SK-N-SH treated with all-trans-retinoic acid at 6 μM for 48 hours (cell line): ENCODE results near the gene DNMT3A.

ENCODE experiments used
- ATAC-seq: fragments of 200-7000 bp; cut with Tn5 transposase; 3 replicates; pipeline ENCODE4 v1.9.1; 2020; ENCODE audit warnings: mild to moderate bottlenecking, moderate library complexity
- ARNTL ChIP-seq: fragments of 450-650 bp; formaldehyde crosslinking; IDR thresholded peaks from 2 replicates; pipeline ENCODE4 v1.5.0; 2020; ENCODE audit warnings: low read depth, mild to moderate bottlenecking, moderate library complexity, borderline replicate concordance
- BACH2 ChIP-seq: fragments of 250-450 bp; sonication (Bioruptor Pico); IDR thresholded peaks from 2 replicates; pipeline ENCODE4 v1.9.0; 2021; ENCODE audit warnings: mild to moderate bottlenecking, borderline replicate concordance
- ESRRG ChIP-seq: fragments of 250-450 bp; sonication (Bioruptor Pico); IDR thresholded peaks from 2 replicates; pipeline ENCODE4 v1.6.1; 2021; ENCODE audit warnings: mild to moderate bottlenecking
- GLIS3 ChIP-seq: fragments of 250-450 bp; sonication (Bioruptor Pico); IDR thresholded peaks from 2 replicates; pipeline ENCODE4 v1.5.0; 2020; ENCODE audit warnings: mild to moderate bottlenecking, moderate library complexity
- OSR1 ChIP-seq: fragments of 250-450 bp; sonication (Bioruptor Pico); IDR thresholded peaks from 2 replicates; pipeline ENCODE4 v1.8.0; 2022; ENCODE audit warnings: moderate library complexity, mild to moderate bottlenecking, inconsistent platforms
- PPARA ChIP-seq: fragments of 250-450 bp; sonication (Bioruptor Pico); IDR thresholded peaks from 2 replicates; pipeline ENCODE4 v1.5.0; 2020; ENCODE audit warnings: mild to moderate bottlenecking, borderline replicate concordance
- RARB ChIP-seq: fragments of 250-450 bp; sonication (Bioruptor Pico); IDR thresholded peaks from 2 replicates; pipeline ENCODE4 v1.8.0; 2021; ENCODE audit warnings: mild to moderate bottlenecking, moderate library complexity
- TCF4 ChIP-seq: fragments of 250-450 bp; sonication (Bioruptor Pico); IDR thresholded peaks from 2 replicates; pipeline ENCODE4 v1.8.0; 2021; ENCODE audit warnings: mild to moderate bottlenecking, moderate library complexity, borderline replicate concordance
- ZC3H10 ChIP-seq: fragments of 250-450 bp; sonication (Bioruptor Pico); IDR thresholded peaks from 2 replicates; pipeline ENCODE4 v1.5.1; 2021; ENCODE audit warnings: mild to moderate bottlenecking, moderate library complexity
- ZFP3 ChIP-seq: fragments of 250-450 bp; sonication (Bioruptor Pico); IDR thresholded peaks from 2 replicates; pipeline ENCODE4 v1.5.0; 2020; ENCODE audit warnings: mild to moderate bottlenecking, moderate library complexity
- ZFP30 ChIP-seq: fragments of 450-650 bp; formaldehyde crosslinking; IDR thresholded peaks from 2 replicates; pipeline ENCODE4 v1.5.0; 2022; ENCODE audit warnings: mild to moderate bottlenecking, moderate library complexity
- ZNF565 ChIP-seq: fragments of 450-650 bp; formaldehyde crosslinking; conservative IDR thresholded peaks from 2 replicates; pipeline ENCODE4 v1.5.0; 2020; ENCODE audit warnings: low read depth, mild to moderate bottlenecking, moderate library complexity
- ZNF70 ChIP-seq: fragments of 450-650 bp; formaldehyde crosslinking; IDR thresholded peaks from 2 replicates; pipeline ENCODE4 v1.5.0; 2020; ENCODE audit warnings: mild to moderate bottlenecking, moderate library complexity
- TF ChIP-seq, protein P1 (sequence below): fragments of 250-450 bp; sonication (Bioruptor Pico); IDR thresholded peaks from 2 replicates; pipeline ENCODE4 v1.5.0; 2020; ENCODE audit warnings: mild to moderate bottlenecking, moderate library complexity
- TF ChIP-seq, protein P2 (sequence below): fragments of 250-450 bp; sonication (Bioruptor Pico); IDR thresholded peaks from 2 replicates; pipeline ENCODE4 v1.5.1; 2021; ENCODE audit warnings: mild to moderate bottlenecking, moderate library complexity
- TF ChIP-seq, protein P3 (sequence below): fragments of 250-450 bp; sonication (Bioruptor Pico); IDR thresholded peaks from 2 replicates; pipeline ENCODE4 v1.5.1; 2020; ENCODE audit warnings: low read depth, mild to moderate bottlenecking, moderate library complexity
- TF ChIP-seq, protein P4 (sequence below): fragments of 250-450 bp; sonication (Bioruptor Pico); IDR thresholded peaks from 2 replicates; pipeline ENCODE4 v1.8.0; 2020; ENCODE audit warnings: mild to moderate bottlenecking, moderate library complexity, borderline replicate concordance
- TF ChIP-seq, protein P5 (sequence below): fragments of 250-450 bp; sonication (Bioruptor Pico); IDR thresholded peaks from 2 replicates; pipeline ENCODE4 v1.8.0; 2021; ENCODE audit warnings: low read depth, mild to moderate bottlenecking, moderate library complexity, borderline replicate concordance

Gene DNMT3A

DNA sequence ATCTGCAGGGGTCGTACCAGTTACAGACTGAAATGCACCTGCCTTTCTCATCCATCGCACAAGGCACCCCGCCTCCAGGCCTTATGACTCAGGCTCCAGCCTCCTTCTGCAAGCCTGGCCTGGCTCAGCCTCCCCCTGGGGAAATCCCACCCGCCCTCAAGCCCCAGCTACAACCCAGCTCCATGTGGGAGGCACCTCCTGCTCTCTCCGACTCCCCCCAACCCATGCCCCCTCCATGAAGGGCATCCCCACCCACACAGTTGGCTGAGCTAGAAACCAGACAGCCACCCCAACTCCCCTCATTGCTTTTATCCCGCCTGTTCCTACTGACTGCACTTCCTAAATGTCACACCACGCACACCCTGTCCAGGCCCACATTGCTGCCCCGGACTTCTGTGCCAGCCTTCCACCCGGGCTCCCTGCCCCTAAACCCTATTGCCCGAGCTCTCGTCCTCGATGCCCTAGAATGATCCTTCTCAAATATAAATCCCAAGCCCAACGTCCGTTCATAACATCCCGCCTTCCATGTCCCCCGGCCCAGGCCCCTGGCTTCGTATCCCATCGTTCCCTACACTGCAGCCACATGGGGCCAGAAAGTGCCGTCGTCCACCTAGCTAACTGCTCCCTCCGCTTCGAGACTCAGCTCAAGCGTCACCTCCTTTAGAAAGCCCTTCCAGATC lies 9.9 kb downstream of the DNMT3A start:
- no peak for TF ChIP-seq ZNF565
- TF ChIP-seq, protein P1, sequence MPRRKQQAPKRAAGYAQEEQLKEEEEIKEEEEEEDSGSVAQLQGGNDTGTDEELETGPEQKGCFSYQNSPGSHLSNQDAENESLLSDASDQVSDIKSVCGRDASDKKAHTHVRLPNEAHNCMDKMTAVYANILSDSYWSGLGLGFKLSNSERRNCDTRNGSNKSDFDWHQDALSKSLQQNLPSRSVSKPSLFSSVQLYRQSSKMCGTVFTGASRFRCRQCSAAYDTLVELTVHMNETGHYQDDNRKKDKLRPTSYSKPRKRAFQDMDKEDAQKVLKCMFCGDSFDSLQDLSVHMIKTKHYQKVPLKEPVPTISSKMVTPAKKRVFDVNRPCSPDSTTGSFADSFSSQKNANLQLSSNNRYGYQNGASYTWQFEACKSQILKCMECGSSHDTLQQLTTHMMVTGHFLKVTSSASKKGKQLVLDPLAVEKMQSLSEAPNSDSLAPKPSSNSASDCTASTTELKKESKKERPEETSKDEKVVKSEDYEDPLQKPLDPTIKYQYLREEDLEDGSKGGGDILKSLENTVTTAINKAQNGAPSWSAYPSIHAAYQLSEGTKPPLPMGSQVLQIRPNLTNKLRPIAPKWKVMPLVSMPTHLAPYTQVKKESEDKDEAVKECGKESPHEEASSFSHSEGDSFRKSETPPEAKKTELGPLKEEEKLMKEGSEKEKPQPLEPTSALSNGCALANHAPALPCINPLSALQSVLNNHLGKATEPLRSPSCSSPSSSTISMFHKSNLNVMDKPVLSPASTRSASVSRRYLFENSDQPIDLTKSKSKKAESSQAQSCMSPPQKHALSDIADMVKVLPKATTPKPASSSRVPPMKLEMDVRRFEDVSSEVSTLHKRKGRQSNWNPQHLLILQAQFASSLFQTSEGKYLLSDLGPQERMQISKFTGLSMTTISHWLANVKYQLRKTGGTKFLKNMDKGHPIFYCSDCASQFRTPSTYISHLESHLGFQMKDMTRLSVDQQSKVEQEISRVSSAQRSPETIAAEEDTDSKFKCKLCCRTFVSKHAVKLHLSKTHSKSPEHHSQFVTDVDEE (CRISPR knock-in tag) = no peak
- no peak for TF ChIP-seq PPARA (CRISPR knock-in tag)
- TF ChIP-seq, protein P2, sequence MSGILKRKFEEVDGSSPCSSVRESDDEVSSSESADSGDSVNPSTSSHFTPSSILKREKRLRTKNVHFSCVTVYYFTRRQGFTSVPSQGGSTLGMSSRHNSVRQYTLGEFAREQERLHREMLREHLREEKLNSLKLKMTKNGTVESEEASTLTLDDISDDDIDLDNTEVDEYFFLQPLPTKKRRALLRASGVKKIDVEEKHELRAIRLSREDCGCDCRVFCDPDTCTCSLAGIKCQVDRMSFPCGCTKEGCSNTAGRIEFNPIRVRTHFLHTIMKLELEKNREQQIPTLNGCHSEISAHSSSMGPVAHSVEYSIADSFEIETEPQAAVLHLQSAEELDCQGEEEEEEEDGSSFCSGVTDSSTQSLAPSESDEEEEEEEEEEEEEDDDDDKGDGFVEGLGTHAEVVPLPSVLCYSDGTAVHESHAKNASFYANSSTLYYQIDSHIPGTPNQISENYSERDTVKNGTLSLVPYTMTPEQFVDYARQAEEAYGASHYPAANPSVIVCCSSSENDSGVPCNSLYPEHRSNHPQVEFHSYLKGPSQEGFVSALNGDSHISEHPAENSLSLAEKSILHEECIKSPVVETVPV = no peak
- no peak for TF ChIP-seq ZNF70 (CRISPR knock-in tag)
- TF ChIP-seq GLIS3 = no peak
- TF ChIP-seq ESRRG = no peak
- TF ChIP-seq OSR1 (CRISPR knock-in tag) = no peak
- TF ChIP-seq ZFP3 = no peak
- TF ChIP-seq BACH2 (CRISPR knock-in tag) = no peak
- no peak for TF ChIP-seq TCF4 (CRISPR knock-in tag)
- no peak for TF ChIP-seq ZFP30 (CRISPR knock-in tag)
- TF ChIP-seq, protein P3, sequence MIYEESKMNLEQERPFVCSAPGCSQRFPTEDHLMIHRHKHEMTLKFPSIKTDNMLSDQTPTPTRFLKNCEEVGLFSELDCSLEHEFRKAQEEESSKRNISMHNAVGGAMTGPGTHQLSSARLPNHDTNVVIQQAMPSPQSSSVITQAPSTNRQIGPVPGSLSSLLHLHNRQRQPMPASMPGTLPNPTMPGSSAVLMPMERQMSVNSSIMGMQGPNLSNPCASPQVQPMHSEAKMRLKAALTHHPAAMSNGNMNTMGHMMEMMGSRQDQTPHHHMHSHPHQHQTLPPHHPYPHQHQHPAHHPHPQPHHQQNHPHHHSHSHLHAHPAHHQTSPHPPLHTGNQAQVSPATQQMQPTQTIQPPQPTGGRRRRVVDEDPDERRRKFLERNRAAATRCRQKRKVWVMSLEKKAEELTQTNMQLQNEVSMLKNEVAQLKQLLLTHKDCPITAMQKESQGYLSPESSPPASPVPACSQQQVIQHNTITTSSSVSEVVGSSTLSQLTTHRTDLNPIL (CRISPR knock-in tag) = no peak
- ATAC-seq = no peak

DNA sequence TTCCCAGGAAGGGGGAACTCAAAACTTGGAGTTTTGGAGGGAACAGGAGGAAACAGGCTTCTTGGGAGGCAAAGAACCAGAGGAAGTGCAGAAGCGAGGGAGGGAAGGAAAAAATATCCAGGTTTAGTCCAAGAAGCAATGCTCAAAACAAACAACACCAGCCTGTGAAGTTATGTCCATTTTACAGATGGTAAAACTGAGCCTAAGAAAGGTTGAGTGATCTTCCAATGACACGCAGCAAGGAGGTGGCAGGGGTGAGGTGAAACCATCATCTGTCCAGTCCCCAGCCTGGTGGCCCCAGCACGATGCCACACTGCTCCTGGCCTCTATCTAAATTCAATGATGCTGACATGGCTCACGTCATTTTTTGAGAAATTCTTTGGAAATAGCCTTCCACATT lies 10.8 kb downstream of the DNMT3A start:
- TF ChIP-seq BACH2 (CRISPR knock-in tag) (no peak), ZC3H10 (CRISPR knock-in tag) (no peak), GLIS3 (no peak), OSR1 (CRISPR knock-in tag) (no peak), ESRRG (no peak), TCF4 (CRISPR knock-in tag) (no peak), ARNTL (CRISPR knock-in tag) (no peak), PPARA (CRISPR knock-in tag) (no peak), RARB (no peak), ZFP3 (no peak), ZFP30 (CRISPR knock-in tag) (no peak)
- TF ChIP-seq, protein P4, sequence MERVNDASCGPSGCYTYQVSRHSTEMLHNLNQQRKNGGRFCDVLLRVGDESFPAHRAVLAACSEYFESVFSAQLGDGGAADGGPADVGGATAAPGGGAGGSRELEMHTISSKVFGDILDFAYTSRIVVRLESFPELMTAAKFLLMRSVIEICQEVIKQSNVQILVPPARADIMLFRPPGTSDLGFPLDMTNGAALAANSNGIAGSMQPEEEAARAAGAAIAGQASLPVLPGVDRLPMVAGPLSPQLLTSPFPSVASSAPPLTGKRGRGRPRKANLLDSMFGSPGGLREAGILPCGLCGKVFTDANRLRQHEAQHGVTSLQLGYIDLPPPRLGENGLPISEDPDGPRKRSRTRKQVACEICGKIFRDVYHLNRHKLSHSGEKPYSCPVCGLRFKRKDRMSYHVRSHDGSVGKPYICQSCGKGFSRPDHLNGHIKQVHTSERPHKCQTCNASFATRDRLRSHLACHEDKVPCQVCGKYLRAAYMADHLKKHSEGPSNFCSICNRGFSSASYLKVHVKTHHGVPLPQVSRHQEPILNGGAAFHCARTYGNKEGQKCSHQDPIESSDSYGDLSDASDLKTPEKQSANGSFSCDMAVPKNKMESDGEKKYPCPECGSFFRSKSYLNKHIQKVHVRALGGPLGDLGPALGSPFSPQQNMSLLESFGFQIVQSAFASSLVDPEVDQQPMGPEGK (CRISPR knock-in tag) = no peak
- TF ChIP-seq, protein P5, sequence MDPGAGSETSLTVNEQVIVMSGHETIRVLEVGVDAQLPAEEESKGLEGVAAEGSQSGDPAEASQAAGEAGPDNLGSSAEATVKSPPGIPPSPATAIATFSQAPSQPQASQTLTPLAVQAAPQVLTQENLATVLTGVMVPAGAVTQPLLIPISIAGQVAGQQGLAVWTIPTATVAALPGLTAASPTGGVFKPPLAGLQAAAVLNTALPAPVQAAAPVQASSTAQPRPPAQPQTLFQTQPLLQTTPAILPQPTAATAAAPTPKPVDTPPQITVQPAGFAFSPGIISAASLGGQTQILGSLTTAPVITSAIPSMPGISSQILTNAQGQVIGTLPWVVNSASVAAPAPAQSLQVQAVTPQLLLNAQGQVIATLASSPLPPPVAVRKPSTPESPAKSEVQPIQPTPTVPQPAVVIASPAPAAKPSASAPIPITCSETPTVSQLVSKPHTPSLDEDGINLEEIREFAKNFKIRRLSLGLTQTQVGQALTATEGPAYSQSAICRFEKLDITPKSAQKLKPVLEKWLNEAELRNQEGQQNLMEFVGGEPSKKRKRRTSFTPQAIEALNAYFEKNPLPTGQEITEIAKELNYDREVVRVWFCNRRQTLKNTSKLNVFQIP (CRISPR knock-in tag) = no peak
- TF ChIP-seq, protein P1 (CRISPR knock-in tag) = no peak
- no peak for ATAC-seq
